Measurements from ENCODE around the gene CDH26.

- TF ChIP-seq, protein P1, sequence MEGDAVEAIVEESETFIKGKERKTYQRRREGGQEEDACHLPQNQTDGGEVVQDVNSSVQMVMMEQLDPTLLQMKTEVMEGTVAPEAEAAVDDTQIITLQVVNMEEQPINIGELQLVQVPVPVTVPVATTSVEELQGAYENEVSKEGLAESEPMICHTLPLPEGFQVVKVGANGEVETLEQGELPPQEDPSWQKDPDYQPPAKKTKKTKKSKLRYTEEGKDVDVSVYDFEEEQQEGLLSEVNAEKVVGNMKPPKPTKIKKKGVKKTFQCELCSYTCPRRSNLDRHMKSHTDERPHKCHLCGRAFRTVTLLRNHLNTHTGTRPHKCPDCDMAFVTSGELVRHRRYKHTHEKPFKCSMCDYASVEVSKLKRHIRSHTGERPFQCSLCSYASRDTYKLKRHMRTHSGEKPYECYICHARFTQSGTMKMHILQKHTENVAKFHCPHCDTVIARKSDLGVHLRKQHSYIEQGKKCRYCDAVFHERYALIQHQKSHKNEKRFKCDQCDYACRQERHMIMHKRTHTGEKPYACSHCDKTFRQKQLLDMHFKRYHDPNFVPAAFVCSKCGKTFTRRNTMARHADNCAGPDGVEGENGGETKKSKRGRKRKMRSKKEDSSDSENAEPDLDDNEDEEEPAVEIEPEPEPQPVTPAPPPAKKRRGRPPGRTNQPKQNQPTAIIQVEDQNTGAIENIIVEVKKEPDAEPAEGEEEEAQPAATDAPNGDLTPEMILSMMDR (IDR thresholded peaks at IDR 0.05) = peak; percentile 80
- TF ChIP-seq ZFX (IDR thresholded peaks at IDR 0.05; ENCODE audit: borderline replicate concordance) = no peak
Measured at GRCh38 chr20:59955131-59955796, 3.0 kb upstream of the CDH26 start.

Measured in 22Rv1 (cell line).